Hepatocyte (in vitro differentiated cells): ENCODE data around the gene C5orf15. TPM values are rescaled to one million over a fixed set of nuclear protein-coding genes. Genes with fewer than 3 reads are reported as not detected.

Source experiments
- DNase-seq: peaks from one replicate; pipeline ENCODE4 v3.0.0-alpha.2; 2016; ENCODE audit warnings: low spot score
- H2AFZ ChIP-seq: fragments of 200-600 bp; sonication (generic); 2 replicates; pipeline ENCODE4 v1.6.0; 2016; ENCODE audit warnings: antibody characterized with exemption, mild to moderate bottlenecking
- H3K27ac ChIP-seq: fragments of 200-600 bp; sonication (generic); 2 replicates; pipeline ENCODE4 v1.5.1; 2016; ENCODE audit warnings: mild to moderate bottlenecking
- H3K27me3 ChIP-seq: fragments of 200-600 bp; sonication (generic); 2 replicates; pipeline ENCODE4 v1.6.1; 2016
- H3K36me3 ChIP-seq: fragments of 200-600 bp; sonication (generic); replicated peaks from 2 replicates; pipeline ENCODE4 v1.5.1; 2016; ENCODE audit warnings: low read depth; ENCODE audit not compliant: insufficient read depth
- H3K4me1 ChIP-seq: fragments of 200-600 bp; sonication (generic); 2 replicates; pipeline ENCODE4 v1.5.1; 2016; ENCODE audit warnings: mild to moderate bottlenecking, moderate library complexity; ENCODE audit not compliant: insufficient read depth
- H3K4me2 ChIP-seq: fragments of 200-600 bp; sonication (generic); 2 replicates; pipeline ENCODE4 v1.6.0; 2016
- H3K4me3 ChIP-seq: fragments of 200-600 bp; sonication (generic); 2 replicates; pipeline ENCODE4 v1.5.1; 2016; ENCODE audit warnings: mild to moderate bottlenecking
- H3K79me2 ChIP-seq: fragments of 200-600 bp; sonication (generic); 2 replicates; pipeline ENCODE4 v1.6.0; 2017; ENCODE audit warnings: mild to moderate bottlenecking
- H3K9me2 ChIP-seq: fragments of 200-600 bp; sonication (generic); replicated peaks from 2 replicates; pipeline ENCODE4 v1.6.0; 2017; ENCODE audit warnings: mild to moderate bottlenecking; ENCODE audit not compliant: insufficient read depth
- H3K9me3 ChIP-seq: fragments of 200-600 bp; sonication (generic); 2 replicates; pipeline ENCODE4 v1.5.1; 2016; ENCODE audit warnings: low read depth, mild to moderate bottlenecking
- H4K20me1 ChIP-seq: fragments of 200-600 bp; sonication (generic); 2 replicates; pipeline ENCODE4 v1.6.0; 2016; ENCODE audit warnings: mild to moderate bottlenecking; ENCODE audit not compliant: insufficient read depth, poor library complexity, severe bottlenecking
- CTCF ChIP-seq: fragments of 200-600 bp; sonication (generic); IDR thresholded peaks from 2 replicates; pipeline ENCODE4 v1.5.1; 2016; ENCODE audit warnings: antibody characterized with exemption, mild to moderate bottlenecking; ENCODE audit not compliant: poor library complexity
- EZH2 ChIP-seq: fragments of 200-600 bp; sonication (generic); IDR thresholded peaks from 2 replicates; pipeline ENCODE4 v1.6.1; 2016; ENCODE audit warnings: antibody characterized with exemption, mild to moderate bottlenecking, borderline replicate concordance
- EZH2phosphoT487 ChIP-seq: fragments of 200-600 bp; sonication (generic); IDR thresholded peaks from one replicate; pipeline ENCODE4 v1.6.1; 2018; ENCODE audit warnings: antibody characterized with exemption, mild to moderate bottlenecking, low read depth, moderate library complexity; ENCODE audit not compliant: unreplicated experiment, severe bottlenecking
- WGBS: methylation state at CpG from one replicate; pipeline ENCODE4 v1.1.6; 2016; ENCODE audit warnings: low lambda C conversion rate; ENCODE audit errors: missing lambda C conversion rate; 5-methylcytosine and 5-hydroxymethylcytosine counted together
- polyA plus RNA-seq: library from polyadenylated mRNA; unstranded; fragments of >200 nt; fragmentation: Nextera tagmentation; extraction: Ambion mirVana; gene quantifications from 2 replicates; pipeline ENCODE4 v1.2.1, GENCODE V29; 2016
- total RNA-seq: library from RNA; depleted of rRNA; stranded (reverse); fragments of >200 nt; gene quantifications from 2 replicates; pipeline ENCODE4 v1.2.3, GENCODE V29; 2014

C5orf15 gene
- total and polyA plus RNA-seq, 2 experiments from 2014 or later: 76.6 to 124 TPM

GRCh38 chr5:133983674-133984073 lies 15.2 kb upstream of the C5orf15 start:
- Histone ChIP-seq H3K36me3 (no peaks in the 10 kb centered on the region), H4K20me1 (peaks cover 13% of the 10 kb centered on the region), H3K4me2 (no peak overlapping the region), H3K9me3 (no peaks in the 10 kb centered on the region), H3K27ac (no peak overlapping the region), H2AFZ (no peak overlapping the region), H3K27me3 (no peaks in the 10 kb centered on the region), H3K4me3 (no peak overlapping the region), H3K9me2 (no peaks in the 10 kb centered on the region), H3K4me1 (no peaks in the 10 kb centered on the region), H3K79me2 (peaks cover 75% of the 10 kb centered on the region)
- WGBS: 81% methylated on average over 5 of the region's 5 CpGs
- DNase-seq: no peak
- TF ChIP-seq EZH2: no peak
- no peak for TF ChIP-seq CTCF
- TF ChIP-seq EZH2phosphoT487: no peak

DNA sequence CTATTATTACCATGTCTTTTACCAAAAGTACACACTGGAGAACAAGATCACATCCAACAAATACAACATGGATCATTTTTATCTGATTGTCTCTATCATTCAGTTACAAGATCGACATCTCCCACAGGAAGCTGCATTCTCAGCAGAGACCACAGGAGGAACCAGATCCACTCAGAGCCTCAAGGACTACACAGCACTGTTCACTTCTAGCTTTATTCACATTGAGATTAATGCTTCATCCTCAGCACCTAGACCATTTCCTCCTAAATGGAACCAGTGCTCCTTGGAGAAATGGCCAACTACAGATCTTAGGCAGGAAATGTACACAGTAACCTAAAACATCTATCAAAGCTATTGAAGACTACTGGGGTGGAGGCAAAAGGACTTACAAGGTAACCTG lies 13.3 kb upstream of the C5orf15 start:
- H3K79me2 ChIP-seq: peaks cover 64% of the 10 kb centered on the region
- TF ChIP-seq CTCF (no peak), EZH2 (no peak), EZH2phosphoT487 (no peak)

GRCh38 chr5:133980652-133981051 lies 12.2 kb upstream of the C5orf15 start:
- Histone ChIP-seq H3K4me1 (no peaks in the 10 kb centered on the region), H3K36me3 (no peaks in the 10 kb centered on the region), H3K9me3 (no peaks in the 10 kb centered on the region), H3K27ac (no peak overlapping the region), H3K79me2 (peaks cover 53% of the 10 kb centered on the region), H2AFZ (no peak overlapping the region), H3K4me2 (no peak overlapping the region), H4K20me1 (peaks cover 8% of the 10 kb centered on the region), H3K4me3 (no peak overlapping the region), H3K9me2 (no peaks in the 10 kb centered on the region), H3K27me3 (no peaks in the 10 kb centered on the region)
- WGBS: 90% methylated on average over 7 of the region's 7 CpGs
- no peak for TF ChIP-seq CTCF
- no peak for TF ChIP-seq EZH2phosphoT487
- TF ChIP-seq EZH2: no peak
- DNase-seq: no peak

More for the DNA sequence above, 13.3 kb upstream of the C5orf15 start:
- H3K9me3 ChIP-seq: no peaks in the 10 kb centered on the region
- H3K4me1 ChIP-seq: no peaks in the 10 kb centered on the region
- H3K36me3 ChIP-seq: no peaks in the 10 kb centered on the region
- no peak overlapping the region for H3K4me2 ChIP-seq
- no peak overlapping the region for H2AFZ ChIP-seq
- no peaks in the 10 kb centered on the region for H3K27me3 ChIP-seq
- no peak overlapping the region for H3K4me3 ChIP-seq
- DNase-seq: no peak
- H4K20me1 ChIP-seq: peaks cover 8% of the 10 kb centered on the region
- WGBS: 90% methylated on average over 1 of the region's 1 CpG
- no peak overlapping the region for H3K27ac ChIP-seq
- H3K9me2 ChIP-seq: no peaks in the 10 kb centered on the region

GRCh38 chr5:133978943-133979342 lies 10.5 kb upstream of the C5orf15 start:
- TF ChIP-seq CTCF (no peak), EZH2phosphoT487 (no peak)
- Histone ChIP-seq H4K20me1 (peaks cover 4% of the 10 kb centered on the region), H3K9me2 (no peaks in the 10 kb centered on the region), H3K27ac (no peak overlapping the region), H3K79me2 (peaks cover 39% of the 10 kb centered on the region), H3K4me2 (no peak overlapping the region), H2AFZ (no peak overlapping the region), H3K4me3 (no peak overlapping the region), H3K36me3 (no peaks in the 10 kb centered on the region), H3K27me3 (no peaks in the 10 kb centered on the region), H3K9me3 (no peaks in the 10 kb centered on the region), H3K4me1 (no peaks in the 10 kb centered on the region)
- no peak for DNase-seq
- 94% methylated on average over 3 of the region's 3 CpGs for WGBS
